HL-60 (cell line): Measurements from ENCODE around the gene TMEM63B.

Experiments
- DNase-seq, 2 experiments: peaks; one replicate each; pipeline ENCODE4 v3.0.0-alpha.2; 2010 to 2020; ENCODE audit warnings: low read depth in 1 of 2, low spot score in 1 of 2
- H3K27ac ChIP-seq: fragments of 250-450 bp; sonication (Bioruptor Pico); replicated peaks from 2 replicates; pipeline ENCODE4 v1.5.1; 2020; ENCODE audit warnings: mild to moderate bottlenecking, moderate library complexity
- H3K27me3 ChIP-seq: fragments of 250-450 bp; sonication (Bioruptor Pico); 2 replicates; pipeline ENCODE4 v1.5.1; 2021; ENCODE audit warnings: mild to moderate bottlenecking, moderate library complexity; ENCODE audit not compliant: insufficient read depth, poor library complexity, severe bottlenecking
- H3K4me3 ChIP-seq: replicated peaks from 2 replicates; pipeline ENCODE4 v1.5.1; 2011; ENCODE audit warnings: mild to moderate bottlenecking, control low read depth, low read length; ENCODE audit not compliant: insufficient read depth
- GABPA ChIP-seq: IDR thresholded peaks from 2 replicates; pipeline ENCODE4 v1.6.1; 2012; ENCODE audit warnings: low read depth
- POLR2AphosphoS5 ChIP-seq: IDR thresholded peaks from 2 replicates; pipeline ENCODE4 v1.6.1; 2012; ENCODE audit warnings: low read depth
- REST ChIP-seq: IDR thresholded peaks from 2 replicates; pipeline ENCODE4 v1.6.1; 2012; ENCODE audit warnings: low read depth; ENCODE audit not compliant: insufficient replicate concordance
- SPI1 ChIP-seq: IDR thresholded peaks from 2 replicates; pipeline ENCODE4 v1.6.1; 2012; ENCODE audit warnings: low read depth, mild to moderate bottlenecking, borderline replicate concordance
- TF ChIP-seq, protein P1 (sequence below): IDR thresholded peaks from one replicate; pipeline ENCODE4 v1.5.1; 2011; ENCODE audit warnings: low read length, control low read depth, inconsistent platforms; ENCODE audit not compliant: insufficient read depth

The TMEM63B gene

GRCh38 chr6:44082872-44083321 lies 44.5 kb upstream of the TMEM63B start:
- no peak overlapping the region for H3K4me3 ChIP-seq

DNA sequence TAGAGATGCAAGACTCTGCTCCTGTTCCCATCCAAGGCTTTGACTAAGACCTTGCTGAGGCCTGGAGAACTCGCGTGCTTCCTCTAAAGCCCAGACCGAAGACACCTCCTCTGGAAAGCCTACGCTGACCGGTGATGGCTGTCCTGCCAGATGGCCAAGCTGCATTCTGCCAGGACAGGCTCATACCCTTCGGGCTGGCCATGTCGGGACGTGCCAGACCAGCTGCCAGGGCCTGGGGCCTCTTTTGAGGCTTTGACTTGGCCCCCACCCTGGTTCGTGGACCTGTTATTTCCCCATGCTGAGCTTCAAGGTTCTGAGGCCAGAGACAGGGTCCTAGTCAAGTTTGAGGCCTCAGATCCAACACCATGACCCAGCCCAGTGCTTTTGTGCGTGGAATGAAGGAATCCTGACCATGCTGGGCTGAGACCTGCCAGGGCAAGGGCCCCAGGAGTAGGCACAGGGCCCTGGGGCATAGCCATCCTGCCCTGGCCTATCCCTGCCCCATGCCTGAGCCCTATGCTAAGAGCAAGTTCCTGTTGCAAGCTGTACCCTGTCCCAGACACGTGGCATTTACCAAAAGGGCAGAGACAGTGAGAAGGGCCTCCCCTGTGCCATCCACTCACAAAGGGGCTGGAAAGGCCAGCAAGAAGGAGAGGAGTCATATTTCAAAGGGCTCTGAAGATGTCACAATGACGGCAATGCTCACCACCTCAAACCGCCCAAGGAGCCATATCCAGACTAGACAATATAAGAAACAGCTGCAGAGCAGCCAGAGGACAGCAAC lies 42.9 kb upstream of the TMEM63B start:
- TF ChIP-seq GABPA (no peak), POLR2AphosphoS5 (no peak), REST (no peak), SPI1 (no peak)
- TF ChIP-seq, protein P1, sequence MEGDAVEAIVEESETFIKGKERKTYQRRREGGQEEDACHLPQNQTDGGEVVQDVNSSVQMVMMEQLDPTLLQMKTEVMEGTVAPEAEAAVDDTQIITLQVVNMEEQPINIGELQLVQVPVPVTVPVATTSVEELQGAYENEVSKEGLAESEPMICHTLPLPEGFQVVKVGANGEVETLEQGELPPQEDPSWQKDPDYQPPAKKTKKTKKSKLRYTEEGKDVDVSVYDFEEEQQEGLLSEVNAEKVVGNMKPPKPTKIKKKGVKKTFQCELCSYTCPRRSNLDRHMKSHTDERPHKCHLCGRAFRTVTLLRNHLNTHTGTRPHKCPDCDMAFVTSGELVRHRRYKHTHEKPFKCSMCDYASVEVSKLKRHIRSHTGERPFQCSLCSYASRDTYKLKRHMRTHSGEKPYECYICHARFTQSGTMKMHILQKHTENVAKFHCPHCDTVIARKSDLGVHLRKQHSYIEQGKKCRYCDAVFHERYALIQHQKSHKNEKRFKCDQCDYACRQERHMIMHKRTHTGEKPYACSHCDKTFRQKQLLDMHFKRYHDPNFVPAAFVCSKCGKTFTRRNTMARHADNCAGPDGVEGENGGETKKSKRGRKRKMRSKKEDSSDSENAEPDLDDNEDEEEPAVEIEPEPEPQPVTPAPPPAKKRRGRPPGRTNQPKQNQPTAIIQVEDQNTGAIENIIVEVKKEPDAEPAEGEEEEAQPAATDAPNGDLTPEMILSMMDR, result no peak
- Histone ChIP-seq H3K27ac (no peak overlapping the region), H3K27me3 (no peaks in the 10 kb centered on the region), H3K4me3 (no peak overlapping the region)
- DNase-seq, result no peak

More at GRCh38 chr6:44082872-44083321, 44.5 kb upstream of the TMEM63B start:
- no peak for TF ChIP-seq REST
- Histone ChIP-seq H3K27ac (no peak overlapping the region), H3K27me3 (no peaks in the 10 kb centered on the region)
- DNase-seq, result no peak

GRCh38 chr6:44085219-44085618 lies 42.1 kb upstream of the TMEM63B start:
- TF ChIP-seq, protein P1, result no peak
- no peak for TF ChIP-seq REST
- TF ChIP-seq POLR2AphosphoS5, result no peak
- TF ChIP-seq SPI1, result no peak
- TF ChIP-seq GABPA, result no peak
- Histone ChIP-seq H3K4me3 (no peak overlapping the region), H3K27ac (no peak overlapping the region), H3K27me3 (no peaks in the 10 kb centered on the region)
- DNase-seq, result no peak
